ENCODE data around the gene TTC9.
A peak's percentile ranks its signal among the peaks of the same experiment; 100 is the strongest.

Gene TTC9

GRCh38 chr14:70624972-70625371 lies 16.7 kb upstream of the TTC9 start:
- peaks cover 40 to 57% of the 10 kb centered on the region in 2 donors for H3K36me3 Mint-ChIP-seq
- H3K27me3 Mint-ChIP-seq = no peaks in the 10 kb centered on the region
- peaks cover 12 to 23% of the 10 kb centered on the region in 2 donors for H3K9me3 Mint-ChIP-seq
- DNase-seq (no peak), ATAC-seq (replicated peaks) (no peak)
- no peak overlapping the region for H3K27ac Mint-ChIP-seq
- H3K4me1 Mint-ChIP-seq = peaks cover 12 to 33% of the 10 kb centered on the region in 2 donors
- H3K4me3 Mint-ChIP-seq = no peak overlapping the region

- no peak for DNase-seq
- H3K27ac Mint-ChIP-seq = no peak overlapping the region
- peaks cover 9 to 17% of the 10 kb centered on the region in 2 donors for H3K4me1 Mint-ChIP-seq
- peaks cover 40 to 45% of the 10 kb centered on the region in 2 donors for H3K36me3 Mint-ChIP-seq
- no peak for ATAC-seq (replicated peaks)
- no peaks in the 10 kb centered on the region for H3K27me3 Mint-ChIP-seq
- H3K9me3 Mint-ChIP-seq = peaks cover 7 to 8% of the 10 kb centered on the region in 2 donors
- H3K4me3 Mint-ChIP-seq = no peak overlapping the region
These were observed 9.8 kb upstream of the TTC9 start for GRCh38 chr14:70631948-70632347.

- DNase-seq (no peak), ATAC-seq (replicated peaks) (peak; percentile 22 to 35)
- Mint-ChIP-seq H3K4me1 (peaks cover 22 to 41% of the 10 kb centered on the region in 2 donors), H3K27me3 (no peaks in the 10 kb centered on the region), H3K36me3 (peaks cover 26 to 32% of the 10 kb centered on the region in 2 donors), H3K27ac (peak overlapping the region; percentile 26), H3K9me3 (peaks cover 6 to 7% of the 10 kb centered on the region in 2 donors), H3K4me3 (peak overlapping the region; percentile 1 to 17)
These were observed 5.6 kb upstream of the TTC9 start for GRCh38 chr14:70635971-70636595.

- H3K27ac Mint-ChIP-seq = no peak overlapping the region
- H3K36me3 Mint-ChIP-seq = peaks cover 23 to 34% of the 10 kb centered on the region in 2 donors
- H3K4me3 Mint-ChIP-seq = no peak overlapping the region
- ATAC-seq (replicated peaks) (no peak), DNase-seq (no peak)
- peaks cover 22 to 55% of the 10 kb centered on the region in 2 donors for H3K4me1 Mint-ChIP-seq
- peaks cover 6 to 7% of the 10 kb centered on the region in 2 donors for H3K9me3 Mint-ChIP-seq
- no peaks in the 10 kb centered on the region for H3K27me3 Mint-ChIP-seq
These were observed 3.3 kb upstream of the TTC9 start for GRCh38 chr14:70638416-70638815.

- H3K27ac Mint-ChIP-seq = peak overlapping the region; percentile 96
- H3K4me1 Mint-ChIP-seq = peaks cover 37 to 70% of the 10 kb centered on the region in 2 donors
- H3K9me3 Mint-ChIP-seq = peaks cover 3 to 4% of the 10 kb centered on the region in 2 donors
- no peaks in the 10 kb centered on the region for H3K27me3 Mint-ChIP-seq
- peak overlapping the region; percentile 93 to 94 for H3K4me3 Mint-ChIP-seq
- H3K36me3 Mint-ChIP-seq = peaks cover 11 to 22% of the 10 kb centered on the region in 2 donors
- peak; percentile 64 for DNase-seq
- peak; percentile 83 to 84 for ATAC-seq (replicated peaks)
These were observed 673 bp upstream of the TTC9 start for GRCh38 chr14:70640938-70641547.

GRCh38 chr14:70642303-70643235 lies 853 bp downstream of the TTC9 start:
- DNase-seq = peak; percentile 64
- peak overlapping the region; percentile 89 to 94 for H3K4me3 Mint-ChIP-seq
- ATAC-seq (replicated peaks) = peak; percentile 51 to 58
- peaks cover 38 to 67% of the 10 kb centered on the region in 2 donors for H3K4me1 Mint-ChIP-seq
- no peaks in the 10 kb centered on the region for H3K9me3 Mint-ChIP-seq
- H3K27ac Mint-ChIP-seq = peak overlapping the region; percentile 97
- H3K27me3 Mint-ChIP-seq = no peaks in the 10 kb centered on the region
- peaks cover 8 to 16% of the 10 kb centered on the region in 2 donors for H3K36me3 Mint-ChIP-seq

- Mint-ChIP-seq H3K4me3 (peak overlapping the region; percentile 89 to 94), H3K36me3 (peaks cover 15% of the 10 kb centered on the region in 2 donors), H3K27me3 (no peaks in the 10 kb centered on the region), H3K9me3 (no peaks in the 10 kb centered on the region), H3K27ac (peak overlapping the region; percentile 69), H3K4me1 (peaks cover 40 to 68% of the 10 kb centered on the region in 2 donors)
- DNase-seq = no peak
- no peak for ATAC-seq (replicated peaks)
These were observed 2.3 kb downstream of the TTC9 start for GRCh38 chr14:70643967-70644366.

- ATAC-seq (replicated peaks) = no peak
- Mint-ChIP-seq H3K27me3 (no peaks in the 10 kb centered on the region), H3K36me3 (peaks cover 16 to 19% of the 10 kb centered on the region in 2 donors), H3K9me3 (no peaks in the 10 kb centered on the region), H3K4me1 (peaks cover 41 to 73% of the 10 kb centered on the region in 2 donors), H3K4me3 (no peak overlapping the region), H3K27ac (peak overlapping the region; percentile 4)
- no peak for DNase-seq
These were observed 4.2 kb downstream of the TTC9 start for GRCh38 chr14:70645892-70646291.

- no peaks in the 10 kb centered on the region for H3K9me3 Mint-ChIP-seq
- no peak overlapping the region for H3K4me3 Mint-ChIP-seq
- H3K27me3 Mint-ChIP-seq = no peaks in the 10 kb centered on the region
- peaks cover 44 to 76% of the 10 kb centered on the region in 2 donors for H3K4me1 Mint-ChIP-seq
- peaks cover 20 to 23% of the 10 kb centered on the region in 2 donors for H3K36me3 Mint-ChIP-seq
- no peak for ATAC-seq (replicated peaks)
- H3K27ac Mint-ChIP-seq = no peak overlapping the region
- no peak for DNase-seq
These were observed 5.0 kb downstream of the TTC9 start for GRCh38 chr14:70646705-70647104.

GRCh38 chr14:70648346-70648745 lies 6.6 kb downstream of the TTC9 start:
- no peak overlapping the region for H3K27ac Mint-ChIP-seq
- peaks cover 52 to 78% of the 10 kb centered on the region in 2 donors for H3K4me1 Mint-ChIP-seq
- H3K4me3 Mint-ChIP-seq = no peak overlapping the region
- H3K27me3 Mint-ChIP-seq = no peaks in the 10 kb centered on the region
- ATAC-seq (replicated peaks) (no peak), DNase-seq (no peak)
- no peaks in the 10 kb centered on the region for H3K9me3 Mint-ChIP-seq
- H3K36me3 Mint-ChIP-seq = peaks cover 22 to 29% of the 10 kb centered on the region in 2 donors

- Mint-ChIP-seq H3K9me3 (no peaks in the 10 kb centered on the region), H3K36me3 (peaks cover 28 to 29% of the 10 kb centered on the region in 2 donors), H3K4me1 (peaks cover 48 to 78% of the 10 kb centered on the region in 2 donors), H3K4me3 (no peak overlapping the region), H3K27me3 (no peaks in the 10 kb centered on the region), H3K27ac (peak overlapping the region; percentile 44)
- DNase-seq (no peak), ATAC-seq (replicated peaks) (no peak)
These were observed 8.1 kb downstream of the TTC9 start for GRCh38 chr14:70649803-70650202.

GRCh38 chr14:70651522-70651921 lies 9.8 kb downstream of the TTC9 start:
- H3K9me3 Mint-ChIP-seq = no peaks in the 10 kb centered on the region
- H3K4me1 Mint-ChIP-seq = peaks cover 51 to 79% of the 10 kb centered on the region in 2 donors
- no peaks in the 10 kb centered on the region for H3K27me3 Mint-ChIP-seq
- no peak overlapping the region for H3K27ac Mint-ChIP-seq
- H3K4me3 Mint-ChIP-seq = no peak overlapping the region
- ATAC-seq (replicated peaks) (peak in 1 of 2 donors; percentile 21), DNase-seq (no peak)
- peaks cover 32 to 35% of the 10 kb centered on the region in 2 donors for H3K36me3 Mint-ChIP-seq

GRCh38 chr14:70652871-70653270 lies 11.2 kb downstream of the TTC9 start:
- H3K9me3 Mint-ChIP-seq = peaks cover 0 to 3% of the 10 kb centered on the region in 2 donors
- DNase-seq (no peak), ATAC-seq (replicated peaks) (no peak)
- peak overlapping the region; percentile 98 for H3K27ac Mint-ChIP-seq
- H3K4me1 Mint-ChIP-seq = peaks cover 50 to 84% of the 10 kb centered on the region in 2 donors
- H3K4me3 Mint-ChIP-seq = no peak overlapping the region
- no peaks in the 10 kb centered on the region for H3K27me3 Mint-ChIP-seq
- H3K36me3 Mint-ChIP-seq = peaks cover 32 to 37% of the 10 kb centered on the region in 2 donors

- Mint-ChIP-seq H3K27ac (peak overlapping the region; percentile 98), H3K9me3 (peaks cover 0 to 3% of the 10 kb centered on the region in 2 donors), H3K36me3 (peaks cover 31 to 37% of the 10 kb centered on the region in 2 donors), H3K27me3 (no peaks in the 10 kb centered on the region), H3K4me1 (peaks cover 50 to 87% of the 10 kb centered on the region in 2 donors), H3K4me3 (no peak overlapping the region)
- ATAC-seq (replicated peaks) (no peak), DNase-seq (no peak)
These were observed 11.9 kb downstream of the TTC9 start for GRCh38 chr14:70653662-70654061.
